ENCODE data around the gene PIK3R3.

DNA sequence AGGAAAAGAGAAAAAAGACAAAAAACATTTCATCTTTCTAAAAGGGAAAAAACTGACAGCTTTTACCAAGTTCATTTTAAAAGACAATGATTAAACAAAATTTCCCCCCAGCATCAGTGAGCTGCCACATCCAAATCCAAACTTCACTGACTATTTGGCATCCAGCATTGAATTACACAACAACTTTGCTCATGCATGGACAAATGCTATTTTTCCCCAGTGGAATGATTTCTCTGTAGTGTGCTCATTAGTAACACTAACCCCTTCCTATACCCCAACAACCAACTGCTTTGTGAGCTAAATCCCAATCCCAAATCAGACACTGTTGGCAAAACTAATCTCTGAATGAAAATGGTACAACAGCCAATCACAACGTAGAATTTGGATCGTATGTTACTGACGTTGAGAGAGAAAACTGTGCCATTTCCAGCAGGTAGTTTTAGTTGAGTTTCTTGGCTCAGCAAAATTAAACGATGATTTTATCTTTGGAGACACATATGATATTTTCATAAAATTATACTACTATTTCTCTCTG lies 37.9 kb downstream of the PIK3R3 start:
- no peak for TF ChIP-seq POLR2A (IDR thresholded peaks at IDR 0.05; ENCODE audit: low read depth, low read length)
- no peak for TF ChIP-seq POLR2AphosphoS5 (IDR thresholded peaks at IDR 0.05; ENCODE audit: low read depth, low read length)

Data from GM12892 (cell line).